Activated CD4-positive, alpha-beta T cell treated with anti-CD3 and anti-CD28 coated beads for 48 hours (primary cell): ENCODE measurements around the gene ZNF333.
"Not testable (repeated sequence)": the region's sequence is repeated elsewhere in the genome, so short reads cannot be mapped to it uniquely, and the experiment has no call there.

Experiments
- DNase-seq: peaks from one replicate; pipeline ENCODE4 v3.0.0-alpha.2; 2020

ZNF333 gene

DNA sequence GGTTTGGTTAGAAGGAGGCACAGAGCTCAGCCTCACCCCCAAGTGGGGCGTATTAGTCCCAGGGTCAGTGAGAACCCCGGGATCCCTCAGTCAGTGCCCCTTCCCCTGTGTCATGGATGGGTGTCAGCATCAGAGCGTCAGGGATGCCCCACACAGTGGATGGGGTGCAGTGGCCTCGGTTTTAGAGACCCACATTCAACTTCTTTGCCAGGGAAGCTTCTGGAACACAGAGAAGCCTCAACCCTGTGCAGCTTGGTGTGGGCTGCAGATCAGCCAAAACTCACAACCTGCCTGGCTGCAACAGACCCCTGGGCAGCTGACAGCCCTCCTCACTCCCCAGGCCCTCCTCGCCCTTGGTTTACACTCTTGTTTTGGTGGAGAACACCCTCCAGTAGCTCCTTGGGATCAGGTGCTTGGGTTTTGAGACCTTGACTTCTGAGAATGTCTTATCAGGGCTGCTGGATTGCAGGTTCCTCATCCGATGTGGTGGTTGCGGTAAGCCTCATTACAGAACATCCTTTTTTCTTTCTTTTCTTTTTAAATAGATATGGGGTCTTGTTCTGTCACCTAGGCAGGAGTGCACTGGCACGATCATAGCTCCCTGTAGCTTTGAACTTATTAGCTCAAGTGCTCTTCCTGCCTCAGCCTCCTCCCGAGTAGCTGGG lies 11.0 kb downstream of the ZNF333 start:
- no peak for DNase-seq

DNA sequence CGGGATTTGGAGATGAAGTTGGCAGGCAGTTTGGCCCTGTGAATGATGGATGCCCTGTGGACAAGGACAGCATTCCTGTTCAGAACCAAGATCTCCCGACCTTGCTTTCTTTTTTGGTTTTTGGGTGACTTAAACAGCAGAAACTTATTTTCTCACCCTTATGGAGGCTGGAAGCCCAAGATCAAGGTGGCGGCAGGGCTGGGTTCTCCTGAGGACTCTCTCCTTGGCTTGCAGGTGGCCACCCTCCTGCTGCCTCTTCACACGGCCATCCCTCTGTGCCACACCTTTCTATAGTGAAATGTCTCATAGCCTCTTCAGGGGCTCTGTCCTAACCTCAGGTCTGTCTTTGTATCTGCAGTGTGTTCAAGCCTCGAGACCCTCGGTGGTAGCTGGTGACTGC lies 14.0 kb downstream of the ZNF333 start:
- no peak for DNase-seq

DNA sequence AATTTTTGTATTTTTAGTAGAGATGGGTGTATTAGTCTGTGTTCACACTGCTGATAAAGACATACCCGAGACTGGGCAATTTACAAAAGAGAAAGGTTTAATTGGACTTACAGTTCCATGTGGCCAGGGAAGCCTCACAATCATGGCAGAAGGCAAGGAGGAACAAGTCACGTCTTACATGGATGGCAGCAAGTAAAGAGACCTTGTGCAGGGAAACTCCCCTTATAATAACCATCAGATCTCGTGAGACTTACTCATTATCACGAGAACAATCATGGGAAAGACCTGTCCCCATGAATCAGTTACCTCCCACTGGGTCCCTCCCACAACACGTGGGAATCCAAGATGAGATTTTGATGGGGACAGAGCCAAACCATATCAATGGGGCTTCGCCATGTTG lies 14.6 kb downstream of the ZNF333 start:
- DNase-seq = no peak

DNA sequence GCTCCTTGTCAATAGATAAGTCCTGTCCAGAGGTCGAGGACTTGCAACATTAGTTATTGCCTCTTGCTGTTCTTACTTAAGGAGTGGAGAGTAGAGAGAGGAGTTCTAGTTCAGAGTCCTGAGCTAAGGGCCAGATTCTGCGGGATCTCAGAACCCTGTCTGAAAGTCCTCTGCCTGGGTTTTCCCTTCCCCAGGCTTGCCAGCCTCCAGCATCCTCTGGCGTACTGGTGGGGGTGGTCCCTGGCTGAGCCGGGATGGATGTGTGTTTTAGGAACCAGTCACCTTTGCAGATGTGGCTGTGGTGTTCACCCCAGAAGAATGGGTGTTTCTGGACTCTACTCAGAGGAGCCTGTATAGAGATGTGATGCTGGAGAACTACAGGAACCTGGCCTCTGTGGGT lies 26.0 kb downstream of the ZNF333 start:
- DNase-seq = no peak

DNA sequence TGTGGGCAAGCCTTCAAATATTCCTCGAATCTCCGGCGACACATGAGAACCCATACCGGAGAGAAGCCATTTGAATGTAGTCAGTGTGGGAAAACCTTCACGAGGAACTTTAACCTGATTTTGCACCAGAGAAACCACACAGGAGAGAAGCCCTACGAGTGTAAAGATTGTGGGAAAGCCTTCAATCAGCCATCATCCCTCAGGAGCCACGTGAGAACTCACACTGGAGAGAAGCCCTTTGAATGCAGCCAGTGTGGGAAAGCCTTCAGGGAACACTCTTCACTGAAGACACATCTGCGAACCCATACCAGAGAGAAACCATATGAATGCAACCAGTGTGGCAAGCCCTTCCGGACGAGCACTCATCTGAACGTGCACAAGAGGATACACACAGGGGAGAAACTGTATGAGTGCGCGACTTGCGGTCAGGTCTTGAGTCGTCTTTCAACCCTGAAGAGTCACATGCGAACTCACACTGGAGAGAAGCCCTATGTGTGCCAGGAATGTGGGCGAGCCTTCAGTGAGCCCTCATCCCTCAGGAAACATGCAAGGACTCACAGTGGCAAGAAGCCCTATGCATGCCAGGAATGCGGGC lies 28.8 kb downstream of the ZNF333 start:
- DNase-seq = no peak

DNA sequence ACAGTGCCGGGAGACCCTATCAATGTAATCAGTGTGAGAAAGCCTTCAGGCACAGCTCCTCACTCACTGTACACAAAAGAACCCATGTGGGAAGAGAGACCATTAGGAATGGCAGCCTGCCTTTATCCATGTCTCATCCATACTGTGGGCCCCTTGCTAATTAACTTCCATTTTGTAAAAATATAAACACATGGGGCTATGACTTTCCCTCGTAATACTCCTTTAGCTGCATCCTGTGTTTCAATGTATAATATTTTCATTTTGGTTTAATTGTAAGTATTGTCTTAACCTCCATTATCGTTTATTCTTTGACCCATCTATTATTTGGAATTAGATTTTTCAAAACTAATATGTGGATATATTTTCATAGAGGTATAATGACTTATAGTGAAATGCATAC lies 29.3 kb downstream of the ZNF333 start:
- no peak for DNase-seq

DNA sequence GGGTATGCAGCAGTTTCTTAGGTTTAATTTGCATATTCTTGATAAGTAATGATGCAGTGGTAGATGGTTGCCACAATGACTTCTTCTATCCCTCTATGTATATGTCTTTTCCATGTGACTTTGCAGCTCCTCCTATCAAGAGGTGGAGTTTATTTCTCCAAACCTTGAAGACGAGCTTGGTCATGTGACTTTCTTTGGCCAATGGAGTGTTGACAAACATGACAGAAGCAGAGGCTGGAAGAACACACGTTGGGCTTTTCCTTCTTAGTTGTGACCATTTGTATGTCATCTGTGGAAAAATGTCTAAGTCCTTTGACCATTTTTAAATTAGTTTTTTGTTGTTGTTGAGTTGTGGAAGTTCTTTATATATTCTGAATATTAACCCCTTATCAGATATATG lies 32.3 kb downstream of the ZNF333 start:
- DNase-seq = no peak

DNA sequence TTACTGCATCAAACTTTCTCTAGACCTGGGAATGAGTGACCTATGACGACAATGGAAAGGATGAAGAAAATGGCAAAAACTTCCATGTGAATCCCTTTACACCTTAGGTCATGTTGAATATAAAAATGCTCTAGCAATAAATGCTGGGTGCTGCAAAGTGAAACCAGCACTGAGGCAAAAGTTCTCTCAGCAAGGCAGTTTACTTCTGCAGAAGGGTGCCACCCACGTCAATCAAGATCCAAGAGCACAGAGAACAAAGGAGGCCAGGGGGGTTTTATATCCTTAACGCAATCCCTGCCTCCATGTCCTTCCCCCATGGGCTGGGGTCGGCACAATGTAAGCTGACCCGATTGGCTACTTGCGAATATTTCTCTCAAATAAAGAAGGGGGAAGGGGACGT lies 38.7 kb downstream of the ZNF333 start:
- no peak for DNase-seq

DNA sequence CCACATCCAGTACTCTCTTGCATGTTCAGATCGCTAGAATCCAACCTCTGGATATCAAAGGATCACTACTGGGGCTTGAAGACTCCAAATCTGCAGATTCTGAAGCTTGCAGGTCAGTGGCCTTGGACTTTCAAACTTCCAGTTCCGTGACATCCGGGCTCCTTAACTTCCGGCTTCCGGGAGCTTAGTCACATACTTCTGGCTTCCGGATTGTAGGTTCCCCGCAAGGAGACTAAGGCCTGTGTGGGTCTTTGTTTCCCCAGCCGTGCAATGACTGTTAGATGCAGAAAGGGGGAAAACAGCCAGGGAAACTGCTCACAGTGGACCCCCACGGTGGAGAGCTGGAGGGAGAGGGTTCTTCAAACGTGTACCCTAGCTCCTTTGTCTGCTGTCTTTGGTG lies 41.4 kb downstream of the ZNF333 start:
- DNase-seq = no peak

DNA sequence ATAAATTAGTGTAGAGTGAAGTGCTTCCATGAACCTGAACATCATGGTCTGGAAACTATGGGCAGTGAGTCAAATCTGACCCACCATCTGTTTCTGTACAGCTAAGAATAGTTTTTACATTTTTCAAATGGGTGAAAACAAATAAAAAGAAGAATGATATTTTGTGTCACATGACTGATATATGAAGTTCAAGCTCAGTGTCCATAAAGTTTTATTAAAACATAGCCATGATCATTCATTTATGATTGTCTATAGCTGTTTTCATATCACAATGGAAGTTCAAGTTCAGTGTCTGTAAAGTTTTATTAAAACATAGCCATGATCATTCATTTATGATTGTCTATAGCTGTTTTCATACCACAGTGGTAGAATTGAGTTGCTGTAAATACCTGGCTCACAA lies 42.7 kb downstream of the ZNF333 start:
- no peak for DNase-seq

DNA sequence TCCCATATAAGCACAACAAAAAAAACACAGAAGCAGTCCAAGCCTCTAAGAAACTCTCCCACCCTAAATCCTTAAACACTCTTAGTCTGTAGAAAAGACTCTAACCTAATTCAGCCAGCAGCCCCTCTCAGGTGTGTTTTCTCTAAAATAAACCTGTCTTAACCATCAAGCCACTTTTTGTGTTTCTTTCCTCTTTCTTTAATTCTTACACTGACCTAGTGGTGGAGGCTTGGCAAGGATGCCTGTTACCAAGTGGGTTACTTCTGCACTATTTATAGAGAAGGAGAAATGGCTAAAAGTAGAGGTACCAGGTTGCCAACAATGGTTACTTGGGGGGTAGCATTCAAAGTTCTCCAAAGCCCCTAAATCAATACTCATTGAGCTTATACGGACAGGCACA lies 43.7 kb downstream of the ZNF333 start:
- DNase-seq = no peak

DNA sequence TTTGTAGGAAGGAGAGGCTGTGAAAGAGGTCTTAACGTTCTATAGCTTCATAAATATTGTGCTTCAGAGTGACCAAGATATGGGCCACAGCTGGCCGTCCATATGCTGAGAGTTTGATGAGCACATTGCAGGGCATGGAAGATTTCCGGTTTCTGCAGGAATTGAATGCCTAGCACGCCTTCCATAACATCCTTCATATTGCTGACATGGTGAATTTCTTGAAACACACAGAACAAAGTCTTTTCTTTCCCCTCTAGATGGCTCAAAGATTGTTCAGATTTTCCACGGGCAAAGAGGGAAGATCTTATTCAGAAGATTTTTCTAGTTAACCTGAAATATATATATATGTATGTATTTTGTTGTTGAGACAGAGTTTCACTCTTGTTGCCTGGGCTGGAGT lies 46.1 kb downstream of the ZNF333 start:
- no peak for DNase-seq

DNA sequence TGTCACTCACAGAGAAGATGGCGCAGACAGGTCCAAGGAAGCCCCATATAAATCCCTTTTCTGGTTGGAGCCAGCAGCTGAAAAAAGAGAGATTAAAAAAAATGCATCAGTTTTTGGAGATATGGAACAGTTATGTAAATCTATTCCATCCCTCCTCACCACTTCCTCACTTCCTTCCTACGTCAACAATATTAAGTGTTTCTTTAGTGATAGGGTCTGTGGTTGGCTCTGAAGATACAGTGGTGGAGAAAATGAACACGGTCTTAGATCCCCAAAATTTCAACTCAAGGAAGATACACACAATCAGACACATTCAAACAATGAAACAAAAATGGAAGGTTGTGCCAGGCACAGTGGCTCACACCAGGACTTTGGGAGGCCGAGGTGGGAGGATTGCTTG lies 57.0 kb downstream of the ZNF333 start:
- DNase-seq = no peak

DNA sequence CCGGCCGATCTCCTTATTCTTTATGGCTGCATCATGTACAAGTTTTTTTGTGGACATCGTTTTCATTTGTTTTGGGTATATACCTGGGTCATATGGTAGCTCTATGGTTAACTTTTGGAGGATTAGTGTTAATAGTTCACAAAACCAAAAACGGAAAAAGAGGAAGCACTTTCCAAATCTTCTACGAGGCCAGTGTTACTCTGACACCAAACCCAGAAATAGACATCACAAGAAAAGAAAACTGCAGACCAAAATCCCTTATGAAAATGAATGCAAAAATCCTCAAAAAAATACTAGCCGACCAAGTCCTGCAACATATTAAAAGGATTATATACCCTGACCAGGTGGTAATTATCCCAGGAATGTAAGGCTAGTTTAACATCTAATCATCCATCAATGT lies 58.8 kb downstream of the ZNF333 start:
- DNase-seq = no peak

DNA sequence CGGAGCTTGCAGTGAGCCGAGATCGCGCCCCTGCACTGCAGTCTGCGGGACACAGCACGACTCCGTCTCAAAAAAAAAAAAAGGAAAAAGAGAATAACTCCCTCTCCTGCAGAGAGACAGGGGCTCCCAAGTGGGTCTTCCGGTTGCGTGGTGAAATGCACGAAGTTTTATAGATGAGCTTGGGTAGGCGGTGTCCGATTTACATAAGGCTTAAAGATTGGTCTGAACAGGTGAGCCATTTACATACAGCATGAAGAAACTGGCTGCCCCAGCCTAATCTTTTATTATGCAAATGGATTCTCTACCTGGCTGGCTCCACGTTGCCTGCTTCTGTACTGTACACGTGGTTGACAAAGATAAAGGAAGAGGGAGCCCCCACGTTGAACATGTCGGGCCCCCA lies 69.0 kb downstream of the ZNF333 start:
- no peak for DNase-seq

DNA sequence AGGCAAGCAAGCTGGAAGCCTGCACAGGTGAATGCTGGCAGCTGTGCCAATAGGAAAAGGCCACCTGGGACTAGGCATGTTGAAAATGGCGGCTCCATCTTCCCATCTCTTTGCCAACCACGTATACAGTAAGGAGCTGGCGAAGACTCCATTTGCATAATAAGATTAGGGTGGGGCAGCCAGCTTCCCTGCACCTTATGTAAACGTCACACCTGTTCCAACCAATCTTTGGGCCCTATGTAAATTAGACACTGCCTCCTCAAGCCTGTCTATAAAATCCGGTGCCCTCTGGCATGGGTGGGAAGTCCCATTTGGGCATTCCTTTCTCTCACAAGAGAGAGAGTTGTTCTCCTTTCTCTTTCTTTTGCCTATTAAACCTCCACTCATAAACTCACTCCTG lies 71.8 kb downstream of the ZNF333 start:
- DNase-seq = no peak

DNA sequence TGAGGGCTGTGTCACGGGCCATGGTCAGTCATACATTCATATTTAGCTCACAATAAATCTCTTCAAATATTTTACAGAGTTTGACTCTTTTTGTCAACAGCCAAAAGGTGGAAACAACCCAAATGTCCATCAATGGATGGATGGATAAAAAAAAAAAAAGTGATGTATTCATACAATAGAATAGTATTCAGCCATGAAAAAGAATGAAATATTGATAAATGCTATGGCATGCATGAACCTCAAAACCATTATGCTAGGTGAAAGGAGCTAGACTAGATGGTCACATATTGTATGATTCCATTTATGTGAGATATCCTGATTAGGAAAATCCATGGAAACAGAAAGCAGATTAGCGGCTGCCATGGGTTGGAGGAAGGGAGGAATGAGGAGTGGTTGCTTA lies 72.3 kb downstream of the ZNF333 start:
- DNase-seq = no peak

DNA sequence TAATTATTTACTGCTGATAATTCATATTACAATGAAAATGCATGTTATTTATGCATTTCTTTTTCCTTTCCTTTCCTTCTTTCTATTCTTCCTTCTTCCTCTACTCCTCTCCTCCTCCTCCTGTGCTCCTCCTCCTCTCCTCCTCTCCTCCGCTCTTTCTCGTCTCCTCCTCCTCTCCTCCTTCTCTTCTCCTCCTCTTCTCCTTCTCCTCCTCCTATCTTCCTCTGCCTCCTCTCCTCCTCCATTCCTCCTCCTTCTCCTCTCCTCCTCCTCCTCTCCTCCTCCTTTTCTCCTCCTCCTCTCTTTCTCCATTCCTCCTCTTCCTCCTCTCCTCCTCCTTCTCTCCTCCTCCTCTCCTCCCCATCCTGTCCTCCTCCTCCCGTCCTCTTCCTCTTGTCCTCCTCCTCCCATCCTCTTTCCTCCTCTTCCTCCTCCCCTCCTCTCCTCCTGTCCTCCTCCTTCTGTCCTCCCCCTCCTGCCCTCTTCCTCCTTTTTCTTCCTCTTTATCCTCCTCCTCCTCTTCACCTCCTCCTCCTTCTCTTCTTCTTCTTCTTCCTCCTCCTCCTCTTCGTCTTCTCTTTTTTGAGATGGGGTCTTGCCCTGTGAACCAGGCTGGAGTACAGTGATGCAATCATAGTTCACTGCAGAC lies 73.8 kb downstream of the ZNF333 start:
- DNase-seq = no peak

DNA sequence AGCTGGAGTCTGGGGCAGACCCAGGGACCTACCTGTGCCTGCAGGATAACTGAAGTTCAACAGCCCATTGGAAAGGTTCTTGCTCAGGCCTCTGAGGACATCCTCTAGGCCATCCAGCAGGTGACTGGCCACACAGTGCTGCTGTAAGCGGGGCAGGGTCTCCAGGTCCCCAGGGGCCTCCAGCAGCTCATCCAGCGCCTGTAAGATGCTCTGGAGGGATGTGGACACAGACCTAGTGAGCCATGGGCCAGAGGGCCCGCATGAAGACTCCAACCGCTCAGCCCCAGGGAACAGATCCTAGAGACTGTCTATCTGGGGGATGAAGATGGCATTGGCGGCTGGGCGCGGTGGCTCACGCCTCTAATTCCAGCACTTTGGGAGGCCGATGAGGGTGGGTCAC lies 74.6 kb downstream of the ZNF333 start:
- DNase-seq = no peak

DNA sequence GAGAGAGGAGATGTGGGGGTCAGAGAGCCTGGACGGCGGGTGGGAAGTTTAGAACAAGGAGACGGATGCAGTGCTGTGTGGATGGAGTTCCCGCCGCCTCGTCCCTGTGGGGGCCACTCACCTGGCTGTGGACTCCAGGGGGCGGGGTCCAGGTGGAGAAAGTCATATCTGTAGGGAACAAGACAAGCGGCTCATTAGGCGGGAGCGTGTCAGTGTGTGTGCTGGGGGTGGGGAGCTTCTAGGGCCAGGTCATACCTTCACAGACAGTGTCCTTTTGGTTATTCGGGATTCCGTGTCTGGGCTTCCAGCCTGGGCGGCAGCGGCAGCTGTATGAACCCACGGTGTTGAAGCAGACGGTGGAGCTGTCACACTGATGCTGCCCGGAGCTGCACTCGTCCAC lies 75.6 kb downstream of the ZNF333 start:
- DNase-seq = not testable (repeated sequence)

DNA sequence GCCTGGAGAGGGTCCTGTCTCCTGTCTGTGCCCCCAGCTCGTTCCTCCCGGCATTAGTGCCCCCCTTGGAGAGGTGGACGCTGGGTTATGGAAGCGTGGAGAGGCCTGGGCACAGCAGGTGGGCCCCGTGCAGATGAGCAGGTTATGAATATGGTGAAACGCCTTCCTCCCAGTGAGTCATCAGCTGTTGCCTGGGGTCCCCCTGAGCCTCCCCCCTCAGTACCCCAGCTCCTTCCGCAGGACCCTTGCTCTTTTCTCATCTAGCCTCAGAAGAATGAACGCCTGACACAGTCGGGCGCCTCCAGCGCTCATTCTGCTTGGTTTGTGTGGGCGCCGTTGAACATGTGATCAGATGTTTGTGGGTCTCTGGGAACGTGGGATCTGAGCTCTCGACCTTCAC lies 76.0 kb downstream of the ZNF333 start:
- DNase-seq = not testable (repeated sequence)

DNA sequence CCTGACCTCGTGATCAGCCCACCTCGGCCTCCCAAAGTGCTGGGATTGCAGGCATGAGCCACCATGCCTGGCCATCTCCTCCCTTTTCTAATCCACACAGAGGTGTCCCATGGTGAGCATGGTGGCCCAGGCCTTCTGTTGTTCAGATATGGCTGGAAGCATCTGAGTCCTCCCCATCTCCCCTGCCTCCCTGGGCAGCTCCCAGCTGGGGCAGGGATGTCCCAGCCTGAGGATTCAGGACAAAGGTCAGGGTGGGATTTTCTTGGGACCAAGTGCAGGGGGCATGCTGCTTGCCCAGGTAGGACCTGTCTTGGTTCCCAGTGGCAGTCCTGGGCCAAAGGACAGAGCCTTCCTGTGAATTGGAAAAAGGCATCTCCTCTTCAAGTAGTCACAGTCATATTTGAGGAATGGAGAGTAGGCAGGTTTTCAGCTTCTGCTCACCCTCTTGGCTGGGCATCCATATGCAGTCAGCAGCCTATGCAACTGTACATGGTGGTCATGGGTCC lies 77.7 kb downstream of the ZNF333 start:
- no peak for DNase-seq

DNA sequence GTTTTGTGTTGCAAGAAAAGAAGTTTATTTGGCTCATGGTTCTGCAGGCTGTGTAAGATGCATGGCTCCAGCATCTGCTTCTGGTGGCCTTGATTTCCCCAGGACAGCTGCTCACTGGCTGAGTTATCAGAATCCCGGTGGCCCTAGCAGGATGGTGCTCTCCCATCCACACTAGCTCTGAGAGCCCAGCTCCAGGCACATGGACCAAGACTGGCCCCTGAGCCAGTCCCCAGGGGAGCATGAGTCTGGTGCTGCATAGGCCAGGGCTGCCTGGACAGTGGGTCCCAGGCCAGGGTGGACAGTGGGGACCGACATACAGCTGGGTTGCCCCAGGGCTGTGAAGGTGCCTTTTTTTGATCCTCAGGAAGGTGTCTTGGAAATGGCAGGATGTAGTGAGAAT lies 78.2 kb downstream of the ZNF333 start:
- DNase-seq = no peak

DNA sequence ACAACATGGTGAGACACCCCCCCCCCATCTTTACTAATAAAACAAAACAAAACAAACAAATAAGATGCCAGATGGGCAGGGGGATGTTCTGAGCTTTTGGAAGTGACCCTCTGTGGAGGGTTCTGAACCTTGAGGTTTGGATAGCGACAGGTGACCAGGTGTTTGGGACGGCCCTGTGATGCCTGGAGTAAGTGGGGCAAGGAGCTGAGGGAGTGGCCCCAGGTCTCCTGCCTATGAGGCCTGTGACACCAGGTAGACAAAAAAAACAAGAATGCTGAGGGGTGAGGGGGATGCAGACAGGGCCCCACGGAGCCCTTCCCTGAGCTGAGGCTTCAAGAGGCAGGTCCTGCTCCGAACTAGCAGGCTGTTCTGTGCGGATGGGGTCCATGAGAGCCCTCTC lies 79.4 kb downstream of the ZNF333 start:
- no peak for DNase-seq

DNA sequence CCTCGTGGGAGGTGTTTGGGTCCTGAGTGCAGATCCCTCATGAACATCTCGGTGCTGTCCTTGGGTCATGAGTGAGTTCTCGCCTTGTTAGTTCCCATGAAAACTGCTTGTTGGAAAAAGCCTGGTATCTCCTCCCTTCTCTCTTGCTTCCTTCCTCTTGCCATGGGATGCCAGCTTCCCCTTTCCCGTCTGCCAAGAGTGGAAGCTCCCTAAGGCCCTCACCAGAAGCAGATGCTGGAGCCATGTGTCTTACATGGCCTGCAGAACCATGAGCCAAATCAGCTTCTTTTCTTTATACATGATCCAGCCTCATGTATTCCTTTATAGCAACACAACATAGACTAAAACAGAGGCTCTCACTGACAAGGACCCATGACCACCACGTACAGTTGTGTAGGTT lies 80.3 kb downstream of the ZNF333 start:
- no peak for DNase-seq
